Astrocyte of the hippocampus (primary cell): ENCODE data around the gene RAMACL.
"Not testable (repeated sequence)": the region's sequence is repeated elsewhere in the genome, so short reads cannot be mapped to it uniquely, and the experiment has no call there.

ENCODE experiments used
- DNase-seq: peaks from one replicate; pipeline ENCODE4 v3.0.0; 2011; ENCODE audit warnings: low read depth, low spot score

Gene RAMACL

DNA sequence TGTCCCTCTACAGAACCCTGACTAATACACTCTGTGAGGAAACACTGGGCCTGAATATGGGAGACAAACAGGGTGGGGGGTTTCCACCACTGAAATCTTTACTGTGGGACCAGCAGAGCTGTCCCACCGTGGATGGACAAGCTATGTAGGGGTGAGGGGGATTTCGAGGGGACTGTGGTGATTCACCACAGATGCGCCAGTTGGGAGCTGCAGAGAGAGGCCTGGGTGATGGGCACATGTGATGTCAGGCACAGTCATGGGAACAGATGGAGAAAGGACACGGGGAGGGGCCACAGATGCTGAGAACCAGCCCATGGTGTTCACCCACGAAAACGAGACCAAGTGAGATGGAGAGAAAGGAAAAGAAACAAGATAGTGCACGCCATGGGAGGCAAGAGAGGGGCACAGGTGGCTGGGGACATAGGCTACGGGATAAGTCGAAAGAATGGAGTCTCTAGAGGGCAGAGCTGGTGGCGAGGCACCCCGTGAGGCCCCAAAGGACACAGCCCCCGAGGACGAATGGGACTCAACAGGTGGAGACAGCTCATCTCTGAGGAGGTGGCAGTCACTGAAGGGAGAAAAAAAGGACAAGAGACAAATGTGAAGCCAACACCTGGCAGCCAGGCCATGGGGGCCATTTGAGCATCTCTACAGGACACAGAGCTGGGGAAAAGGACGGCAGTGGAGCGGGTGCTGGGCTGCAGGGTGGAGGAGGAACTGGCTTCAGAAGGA is 10.5 kb upstream of the RAMACL start:
- no peak for DNase-seq

DNA sequence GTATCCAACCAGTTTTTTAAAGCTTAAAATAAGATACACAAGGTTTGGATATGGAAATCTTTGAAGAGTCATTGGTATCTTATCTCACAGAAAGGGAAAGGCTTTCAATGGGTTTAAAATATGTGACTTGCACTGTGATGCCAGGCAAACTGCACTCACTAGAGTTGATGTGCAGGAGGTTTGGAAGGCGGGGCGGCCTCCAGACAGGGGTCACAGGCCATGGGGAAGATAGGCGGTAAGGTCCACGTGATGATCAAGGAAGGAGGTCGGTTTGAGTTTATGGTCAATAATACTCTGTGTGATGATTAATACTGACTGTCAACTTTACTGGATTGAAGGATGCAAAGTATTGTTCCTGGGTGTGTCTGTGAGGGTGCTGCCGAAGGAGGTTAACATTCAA is 9.5 kb upstream of the RAMACL start:
- no peak for DNase-seq

DNA sequence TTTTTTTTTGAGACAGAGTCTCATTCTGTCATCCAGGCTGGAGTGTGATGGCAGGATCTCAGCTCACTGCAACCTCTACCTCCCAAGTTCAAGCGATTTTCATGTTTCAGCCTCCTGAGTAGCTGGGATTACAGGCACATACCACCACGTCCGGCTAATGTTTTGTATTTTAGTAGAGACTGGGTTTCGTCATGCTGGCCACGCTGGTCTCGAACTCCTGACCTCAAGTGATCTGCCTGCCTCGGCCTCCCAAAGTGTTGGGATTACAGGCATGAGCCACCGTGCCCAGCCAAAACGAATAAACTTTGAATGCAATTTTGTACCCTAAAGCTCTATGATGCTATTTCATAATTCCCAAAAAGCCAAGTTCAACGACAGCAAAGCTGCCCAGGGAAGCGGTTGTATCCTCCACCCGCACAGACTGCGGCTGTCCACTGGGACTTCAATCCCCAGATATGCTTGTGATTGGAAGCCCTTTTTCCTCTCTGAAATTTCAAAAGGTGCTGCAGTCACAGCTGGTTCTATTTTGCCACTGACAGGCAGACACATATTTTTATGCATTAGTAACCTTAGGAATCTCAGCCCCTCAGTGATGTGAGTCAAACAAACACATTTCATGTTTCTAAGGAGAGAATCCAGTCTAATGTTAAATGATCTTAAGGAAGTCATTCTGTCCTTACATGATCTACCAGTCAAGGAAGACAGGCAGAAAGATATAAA is 8.7 kb upstream of the RAMACL start:
- peak; percentile 80 for DNase-seq

DNA sequence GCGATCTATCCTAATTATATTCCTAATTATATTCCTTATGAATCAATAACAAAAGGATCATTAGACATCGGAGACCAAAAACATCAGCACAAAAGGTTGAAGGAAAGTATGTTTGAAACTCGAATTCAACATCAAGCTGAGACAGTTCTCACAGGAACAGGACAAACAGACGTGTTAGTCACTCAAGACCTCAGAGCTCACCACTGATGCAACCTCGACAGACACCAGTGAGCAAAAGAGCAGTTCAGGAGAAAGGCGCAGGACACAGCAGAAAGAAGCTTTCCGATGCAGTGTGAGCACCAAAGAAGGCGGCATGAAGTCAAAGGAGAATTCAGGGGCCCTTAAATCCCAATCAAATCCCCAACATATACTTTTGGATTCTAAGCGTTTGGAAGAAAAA is 6.3 kb upstream of the RAMACL start:
- DNase-seq = peak; percentile 76

DNA sequence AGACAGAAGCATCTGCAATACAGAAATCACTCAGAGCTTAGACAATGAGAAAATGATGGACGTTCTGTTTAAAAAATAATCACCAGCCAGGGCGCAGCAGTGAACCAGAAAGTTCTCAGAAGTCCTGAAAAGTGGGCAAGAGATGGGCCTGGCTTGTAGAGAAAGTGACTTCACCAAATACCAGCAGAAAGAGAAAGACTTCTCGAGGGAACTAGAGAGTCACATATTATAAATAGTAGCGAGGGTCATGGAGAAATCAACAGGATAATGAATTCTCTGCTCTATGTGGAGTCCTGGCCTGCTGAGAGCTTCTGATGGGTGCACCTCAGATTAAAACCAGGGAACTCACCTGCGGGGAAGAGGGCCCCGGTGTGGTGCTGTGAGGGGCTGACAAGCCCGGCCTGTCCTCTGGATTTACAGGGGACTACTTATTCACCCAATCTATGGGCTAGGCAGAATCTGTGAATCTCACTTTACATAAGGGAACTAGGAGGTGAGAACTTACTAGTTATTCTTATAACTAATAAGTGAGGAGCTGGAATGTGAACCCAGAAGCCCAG is 5.6 kb upstream of the RAMACL start:
- DNase-seq = no peak

DNA sequence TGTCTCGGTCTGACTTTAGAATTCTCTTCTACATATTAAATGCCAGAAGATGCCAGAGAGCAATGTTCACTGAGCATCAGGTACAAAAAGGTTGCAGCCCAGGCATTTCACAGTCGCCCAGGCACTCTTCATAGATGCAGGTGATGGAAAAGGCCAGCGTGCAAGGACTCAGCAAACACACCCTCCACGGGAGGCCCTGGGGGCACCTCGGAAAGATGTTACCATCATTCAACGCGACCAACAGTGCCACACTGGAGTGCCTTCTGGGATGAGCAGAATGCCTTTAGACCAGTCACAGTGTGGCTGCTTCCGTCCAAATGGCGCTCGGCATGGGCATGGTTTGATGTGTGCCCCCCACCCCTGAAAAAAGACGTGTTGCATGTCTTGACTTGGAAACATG is 4.5 kb upstream of the RAMACL start:
- DNase-seq = no peak

DNA sequence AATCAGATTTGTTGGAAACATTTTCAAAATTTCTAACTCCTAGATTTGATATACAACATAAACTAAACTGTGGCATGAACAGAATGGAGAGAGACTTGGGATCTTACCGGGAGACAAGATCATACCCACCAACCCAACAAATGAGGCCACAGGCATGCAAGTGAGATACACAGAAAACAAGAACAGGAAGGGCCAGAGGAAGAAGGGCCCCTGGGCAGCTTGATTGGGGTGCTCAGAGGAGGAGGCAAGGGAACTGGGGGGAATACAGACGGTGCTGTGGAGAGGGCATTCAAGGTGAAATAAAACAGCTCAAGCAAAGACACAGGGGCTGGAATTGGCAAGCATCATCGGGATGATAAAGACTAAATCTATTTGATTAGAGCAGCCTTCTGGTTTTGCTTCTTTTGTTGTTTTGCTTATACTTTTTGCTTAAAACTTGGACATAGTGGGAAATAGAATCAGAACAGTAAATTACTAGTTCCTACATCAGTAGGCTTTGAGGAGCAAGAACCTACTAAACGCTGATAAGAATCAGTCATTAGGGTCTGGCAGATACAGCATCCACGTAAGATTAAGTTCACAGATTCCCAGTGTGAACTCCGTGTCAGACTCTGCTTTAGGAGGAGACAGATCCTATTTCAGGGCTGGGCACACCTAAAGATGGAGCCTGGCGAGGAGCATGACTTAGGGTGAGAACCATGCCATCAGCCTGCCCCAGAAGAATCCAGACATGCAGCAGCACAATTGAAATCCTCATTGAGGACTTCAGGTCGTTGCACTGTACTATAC is 3.5 kb upstream of the RAMACL start:
- DNase-seq = no peak

DNA sequence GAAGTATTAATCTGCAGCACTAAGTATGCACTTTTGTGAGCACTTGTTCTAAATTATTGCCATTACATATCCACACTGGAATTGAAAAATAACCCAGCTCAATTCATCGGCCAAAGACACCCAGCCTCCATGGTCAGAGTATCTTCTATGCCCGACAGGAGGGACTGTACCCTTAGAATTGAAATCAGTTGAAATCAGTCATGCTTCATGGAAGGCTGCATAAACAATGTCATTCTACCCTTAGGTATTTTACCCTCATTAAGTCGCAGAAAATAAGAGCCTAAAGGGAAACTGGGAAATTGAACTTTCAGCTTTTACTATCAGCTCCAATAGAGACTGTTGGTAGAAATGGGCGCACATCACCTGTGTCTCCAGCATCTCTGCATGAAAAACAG is 2.9 kb upstream of the RAMACL start:
- DNase-seq = no peak

DNA sequence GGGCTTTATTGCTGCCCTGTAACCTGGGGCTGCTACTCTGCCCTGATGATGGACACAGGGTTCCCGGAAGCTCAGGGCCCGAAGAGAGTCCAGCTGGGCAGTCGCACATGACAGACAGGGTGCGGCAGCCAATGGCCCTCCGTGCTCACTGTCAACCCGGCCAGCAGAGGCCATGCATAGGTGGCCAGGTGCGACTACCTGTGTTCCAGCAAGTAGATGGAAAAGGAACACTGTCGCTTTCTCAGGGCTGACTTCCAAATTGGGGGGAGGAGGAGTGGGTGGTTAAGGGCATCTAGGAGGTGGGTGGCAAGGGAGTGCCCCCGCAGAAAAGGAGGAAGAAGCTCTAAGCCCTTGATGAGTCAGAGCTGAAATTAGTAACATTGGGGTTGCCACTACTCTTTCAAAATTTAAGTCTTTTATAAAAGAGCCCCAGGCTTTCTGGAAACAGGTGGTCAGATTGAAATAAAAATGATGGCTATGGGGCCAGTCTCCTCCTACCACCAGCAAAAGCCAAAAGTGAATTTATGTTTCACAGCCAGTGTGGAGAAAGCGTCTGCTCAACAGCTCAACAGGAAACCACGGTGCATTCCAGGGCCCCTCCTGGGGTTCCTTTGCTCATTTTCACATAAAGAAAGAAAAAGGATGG is 2.3 kb upstream of the RAMACL start:
- DNase-seq = peak; percentile 80

DNA sequence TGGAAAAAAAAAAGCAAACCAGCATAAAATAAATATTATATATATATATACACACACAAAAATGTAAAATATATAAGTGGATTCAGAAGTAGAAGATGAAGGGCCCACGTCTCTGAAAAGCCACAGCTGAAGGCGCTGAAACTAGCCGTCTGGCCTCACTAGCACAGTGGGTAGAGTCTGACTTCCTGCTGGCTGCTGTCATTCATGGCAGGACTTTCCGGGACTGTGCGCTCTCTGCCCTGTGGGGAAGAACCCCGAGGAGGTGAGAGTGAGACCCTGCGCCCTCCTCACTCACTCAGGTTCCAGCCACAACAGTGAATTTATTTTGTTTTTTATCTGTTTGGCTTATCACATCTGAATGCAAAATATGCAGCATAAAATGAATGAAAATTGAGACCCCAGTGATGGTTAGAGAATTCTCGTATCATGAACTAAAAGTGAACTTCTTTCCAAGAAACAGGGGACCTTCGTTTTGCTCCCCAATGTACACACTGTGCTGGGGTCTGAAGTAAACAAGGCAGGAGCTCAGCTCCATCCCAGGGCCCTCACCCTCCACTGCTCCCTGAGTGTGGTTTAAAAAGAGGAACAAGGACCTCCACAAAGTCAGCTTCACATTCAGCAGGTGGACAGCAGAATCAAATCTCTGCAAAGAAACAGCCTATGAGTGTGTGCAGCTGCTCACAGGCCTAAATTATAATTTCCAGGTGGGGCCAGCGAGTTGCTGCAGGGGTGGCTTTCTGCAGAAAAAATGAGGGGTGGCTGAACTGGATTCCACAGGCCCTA is 1.3 kb upstream of the RAMACL start:
- DNase-seq = no peak

DNA sequence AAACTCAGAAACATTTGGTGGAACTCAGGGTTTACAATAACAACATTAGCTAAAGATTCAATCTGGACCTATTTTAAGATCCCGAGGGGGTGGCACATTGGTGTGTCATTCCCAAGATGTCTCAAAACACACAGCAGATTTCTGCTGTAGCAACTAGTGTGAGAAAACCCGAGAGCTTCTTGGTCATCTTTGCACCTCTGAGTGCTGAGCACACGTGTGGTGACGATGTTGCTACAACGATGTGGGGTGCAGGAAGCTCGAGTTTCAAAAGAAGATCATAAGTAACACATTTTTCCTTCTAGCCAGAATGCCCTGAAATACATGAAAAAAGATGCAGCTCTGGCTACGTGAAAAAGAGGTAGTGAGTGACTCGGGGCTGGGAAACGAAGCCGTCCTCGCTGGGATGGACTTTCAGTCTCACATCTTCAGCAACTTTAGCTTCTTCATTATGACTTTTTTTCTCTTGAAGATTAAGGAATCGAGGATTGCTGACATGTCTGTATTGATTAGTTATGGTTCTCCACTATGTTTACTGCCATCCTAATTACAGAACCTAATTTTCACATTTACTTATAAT is 1.5 kb downstream of the RAMACL start:
- no peak for DNase-seq

DNA sequence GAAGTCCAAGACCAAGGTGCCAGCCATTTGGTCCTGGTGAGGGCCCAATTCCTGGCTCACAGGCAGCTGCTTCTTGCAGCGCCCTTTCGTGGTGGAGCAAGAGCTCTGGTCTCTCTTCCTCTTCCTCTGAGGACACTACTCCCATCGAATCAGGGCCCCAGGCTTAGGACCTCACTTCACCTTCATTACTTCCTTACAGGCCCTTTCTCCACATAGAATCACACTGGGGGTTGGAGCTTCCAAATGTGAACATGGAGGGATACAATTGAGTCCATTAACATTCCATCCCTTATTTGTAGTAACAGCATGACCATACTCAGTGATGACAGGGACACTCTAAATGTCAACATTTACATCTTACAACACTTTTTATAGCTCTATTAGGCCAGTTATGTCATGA is 2.3 kb downstream of the RAMACL start:
- no peak for DNase-seq

DNA sequence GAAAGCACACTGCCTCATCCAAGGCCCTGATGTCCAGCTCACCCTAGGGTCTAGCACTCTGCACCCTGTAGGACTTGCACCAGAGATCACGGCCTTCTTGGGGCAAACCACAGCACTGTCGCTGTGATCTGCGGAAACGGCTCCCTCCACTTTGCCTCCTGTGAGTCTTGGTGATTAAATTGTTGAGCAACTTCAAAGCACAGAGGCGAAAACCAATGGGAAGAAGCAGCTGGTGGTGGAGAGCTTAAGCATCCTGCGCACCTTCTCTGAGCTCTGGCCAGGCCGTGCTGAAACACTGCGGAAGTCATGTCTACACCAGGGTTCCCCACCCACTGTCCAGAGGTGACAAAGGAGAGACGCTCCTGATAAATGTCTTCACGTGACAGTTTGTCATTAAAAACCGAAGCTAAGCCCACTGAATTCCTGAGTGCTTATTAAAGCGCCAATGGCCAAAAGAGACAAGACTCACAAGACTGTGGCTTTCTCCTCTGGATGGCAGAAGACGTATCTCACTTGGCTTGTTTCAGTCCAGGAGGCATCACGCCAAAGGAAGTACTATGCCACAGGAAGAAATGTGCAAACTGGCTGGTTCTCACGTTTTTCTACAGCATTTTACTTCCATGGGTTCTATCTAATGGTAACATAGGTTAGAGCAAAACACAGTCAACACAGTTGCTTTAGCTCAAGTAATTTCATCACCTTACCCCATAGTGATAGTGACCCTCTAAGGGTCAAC is 3.1 kb downstream of the RAMACL start:
- no peak for DNase-seq

DNA sequence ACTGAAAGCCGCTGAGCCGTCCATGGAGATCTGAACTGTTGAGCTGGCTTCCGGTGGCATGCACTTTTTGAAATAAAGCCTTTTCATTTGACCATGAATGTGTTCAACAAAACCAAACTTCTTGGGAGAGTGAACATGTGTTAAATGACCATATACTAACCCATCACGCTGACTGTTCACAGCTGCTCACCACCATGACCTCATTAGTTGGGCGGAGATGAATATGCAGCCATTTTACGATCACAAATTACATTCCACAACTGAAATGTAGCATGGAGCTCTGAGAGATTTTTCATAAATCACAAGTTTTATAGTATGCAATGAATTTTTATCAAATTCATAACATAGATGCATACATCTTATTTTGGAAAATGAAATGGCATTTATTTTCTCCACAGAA is 4.2 kb downstream of the RAMACL start:
- DNase-seq = no peak

DNA sequence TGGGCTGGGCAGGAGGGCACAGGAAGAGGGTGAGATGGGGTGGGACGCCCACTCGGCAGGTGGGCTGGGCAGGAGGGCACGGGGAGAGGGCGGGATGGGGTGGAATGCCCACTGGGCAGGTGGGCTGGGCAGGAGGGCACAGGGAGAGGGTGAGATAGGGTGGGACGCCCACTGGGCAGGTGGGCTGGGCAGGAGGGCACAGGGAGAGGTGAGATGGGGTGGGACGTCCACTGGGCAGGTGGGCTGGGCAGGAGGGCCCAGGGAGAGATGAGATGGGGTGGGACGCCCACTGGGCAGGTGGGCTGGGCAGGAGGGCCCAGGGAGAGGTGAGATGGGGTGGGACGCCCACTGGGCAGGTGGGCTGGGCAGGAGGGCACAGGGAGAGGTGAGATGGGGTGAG is 4.7 kb downstream of the RAMACL start:
- DNase-seq = not testable (repeated sequence)

DNA sequence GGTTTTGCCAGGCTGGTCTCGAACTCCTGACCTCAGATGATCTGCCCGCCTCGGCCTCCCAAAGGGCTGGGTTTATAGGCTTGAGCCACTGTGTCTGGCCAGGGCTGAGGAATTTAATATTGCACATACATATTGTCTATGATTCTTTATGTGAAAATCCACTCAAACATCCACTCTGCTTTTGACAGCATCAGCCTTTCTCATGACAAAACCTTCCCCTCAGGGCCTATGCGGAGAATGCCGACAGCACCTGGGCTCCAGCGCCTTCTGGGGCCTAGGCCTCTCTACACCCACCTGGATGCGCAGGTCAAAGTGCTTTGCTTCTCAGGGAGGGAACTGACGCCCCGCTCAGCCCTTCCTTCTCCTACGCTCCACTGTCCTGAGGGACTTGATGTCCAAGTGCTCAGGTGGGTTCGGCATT is 5.4 kb downstream of the RAMACL start:
- DNase-seq = no peak

DNA sequence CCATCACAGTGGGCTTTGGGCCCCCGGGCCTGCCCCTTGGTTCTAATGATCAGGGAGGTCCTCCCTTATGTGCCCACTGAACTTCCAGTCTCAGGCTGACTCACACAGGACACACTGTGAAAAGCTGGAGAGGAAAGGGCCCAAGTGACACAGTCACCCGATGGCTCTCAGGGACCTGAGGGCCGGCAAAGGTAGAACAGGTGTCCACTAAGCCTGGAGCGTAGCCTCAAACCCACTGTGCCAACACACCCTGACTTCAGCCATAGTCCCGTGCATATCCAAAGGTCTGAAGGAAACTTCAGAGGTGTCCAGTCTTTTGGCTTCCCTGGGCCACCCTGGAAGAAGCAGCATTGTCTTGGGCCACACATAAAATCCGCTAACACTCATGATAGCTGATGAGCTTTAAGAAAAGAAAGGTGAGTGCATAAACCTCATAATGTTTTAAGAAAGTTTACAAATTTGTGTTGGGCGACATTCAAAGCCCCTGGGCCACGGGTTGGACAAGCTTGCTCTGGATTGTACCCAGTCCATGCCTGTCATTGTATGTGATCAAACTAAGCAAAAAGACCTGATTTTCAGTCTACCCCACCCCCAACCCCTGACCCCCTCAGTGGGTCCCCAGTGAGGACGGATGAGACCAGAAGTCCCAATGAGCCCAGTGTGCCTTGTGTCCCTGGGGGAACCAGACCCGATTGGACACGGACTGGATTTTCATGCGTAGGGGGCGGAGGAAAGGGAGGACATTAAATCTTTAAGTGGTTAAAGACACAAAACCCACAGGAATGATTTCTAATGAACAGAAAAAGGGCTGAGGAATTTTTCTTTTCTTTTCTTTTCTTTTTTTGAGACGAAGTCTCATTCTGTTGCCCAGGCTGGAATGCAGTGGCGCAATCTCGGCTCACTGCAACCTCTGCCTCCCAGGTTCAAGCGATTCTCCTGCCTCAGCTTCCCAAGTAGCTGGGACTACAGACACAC is 6.1 kb downstream of the RAMACL start:
- DNase-seq = peak; percentile 70

DNA sequence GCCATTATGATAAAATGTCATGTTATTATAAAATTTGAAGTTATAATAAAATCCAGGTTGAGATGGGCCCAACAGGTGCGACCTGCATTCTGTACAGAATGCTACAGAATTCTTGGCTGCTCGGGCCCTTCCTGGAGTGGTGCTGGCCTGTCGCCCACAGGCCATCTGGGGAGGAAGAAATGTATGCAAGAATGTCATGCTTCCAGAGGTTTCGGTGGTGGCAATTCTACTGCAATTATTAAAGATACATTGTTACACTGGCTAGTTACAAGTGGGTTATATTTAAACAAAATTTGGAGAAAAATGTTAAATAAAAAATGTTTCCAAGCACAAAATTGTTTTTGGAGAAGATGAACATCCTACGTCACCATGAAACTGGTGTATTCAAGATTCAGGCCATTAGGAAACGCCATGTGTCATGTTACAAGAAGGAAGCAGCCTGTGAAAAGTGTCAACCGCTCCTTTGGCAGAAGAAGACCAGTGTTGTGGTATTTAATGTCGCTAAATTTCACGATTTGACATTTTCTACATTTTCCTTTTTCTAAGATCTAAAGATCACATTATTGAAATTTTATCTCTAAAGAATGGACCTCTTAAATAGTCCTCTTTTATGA is 7.1 kb downstream of the RAMACL start:
- DNase-seq = no peak
